GM19463 (cell line): Measurements from ENCODE around the gene C7.
A peak's percentile ranks its signal among the peaks of the same experiment; 100 is the strongest.
"Not testable (repeated sequence)": the region's sequence is repeated elsewhere in the genome, so short reads cannot be mapped to it uniquely, and the experiment has no call there.

Experiments
- ATAC-seq: cut with Tn5 transposase; IDR thresholded peaks from one replicate; pipeline ENCODE4 v1.9.1; 2021; ENCODE audit warnings: mild to moderate bottlenecking, moderate library complexity; ENCODE audit not compliant: unreplicated experiment

C7 gene

GRCh38 chr5:40909264-40909663, at the start of gene C7:
Gene C7 (plus strand): TSS chr5:40909497. CDS start chr5:40909611, 114 bp downstream.
- no peak for ATAC-seq

GRCh38 chr5:40860711-40861110, 48.6 kb upstream of the C7 start:
- no peak for ATAC-seq

DNA sequence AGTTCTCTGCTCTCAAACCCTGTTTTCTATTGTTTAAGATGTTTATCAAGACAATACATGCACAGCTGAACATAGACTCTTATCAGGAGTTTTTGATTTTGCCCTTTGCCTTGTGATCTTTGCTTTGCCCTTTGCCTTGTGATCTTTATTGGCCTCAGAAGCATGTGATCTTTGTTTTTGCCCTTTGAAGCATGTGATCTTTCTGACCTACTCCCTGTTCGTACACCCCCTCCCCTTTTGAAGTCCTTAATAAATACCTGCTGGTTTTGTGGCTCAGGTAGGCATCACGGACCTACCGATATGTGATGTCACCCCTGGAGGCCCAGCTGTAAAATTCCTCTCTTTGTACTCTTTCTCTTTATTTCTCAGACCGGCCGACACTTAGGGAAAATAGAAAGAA, 44.3 kb upstream of the C7 start:
- not testable (repeated sequence) for ATAC-seq

DNA sequence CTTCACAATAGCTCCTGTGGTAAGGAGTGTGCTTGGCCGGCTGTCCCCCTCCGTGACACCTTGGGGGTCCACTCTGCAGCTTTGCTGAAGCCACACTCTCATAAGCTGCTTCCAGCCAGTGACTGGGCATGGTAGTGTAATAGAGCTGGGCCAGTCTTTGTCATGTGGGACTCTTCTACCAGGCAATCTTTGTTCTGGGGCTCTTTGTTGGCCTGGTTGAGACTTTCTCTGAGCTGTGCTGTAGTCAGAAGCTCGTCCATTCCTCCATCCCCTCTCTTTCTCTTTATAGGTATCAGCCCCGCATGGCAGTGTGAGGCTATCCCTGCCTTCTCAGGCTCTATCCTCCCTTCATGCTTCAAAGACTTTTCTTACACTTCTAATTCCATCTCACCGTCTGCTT, 42.5 kb upstream of the C7 start:
- no peak for ATAC-seq

GRCh38 chr5:40869384-40869783, 39.9 kb upstream of the C7 start:
- ATAC-seq: no peak

GRCh38 chr5:40871177-40871576, 38.1 kb upstream of the C7 start:
- ATAC-seq: no peak

GRCh38 chr5:40872253-40872652, 37.0 kb upstream of the C7 start:
- ATAC-seq: not testable (repeated sequence)

DNA sequence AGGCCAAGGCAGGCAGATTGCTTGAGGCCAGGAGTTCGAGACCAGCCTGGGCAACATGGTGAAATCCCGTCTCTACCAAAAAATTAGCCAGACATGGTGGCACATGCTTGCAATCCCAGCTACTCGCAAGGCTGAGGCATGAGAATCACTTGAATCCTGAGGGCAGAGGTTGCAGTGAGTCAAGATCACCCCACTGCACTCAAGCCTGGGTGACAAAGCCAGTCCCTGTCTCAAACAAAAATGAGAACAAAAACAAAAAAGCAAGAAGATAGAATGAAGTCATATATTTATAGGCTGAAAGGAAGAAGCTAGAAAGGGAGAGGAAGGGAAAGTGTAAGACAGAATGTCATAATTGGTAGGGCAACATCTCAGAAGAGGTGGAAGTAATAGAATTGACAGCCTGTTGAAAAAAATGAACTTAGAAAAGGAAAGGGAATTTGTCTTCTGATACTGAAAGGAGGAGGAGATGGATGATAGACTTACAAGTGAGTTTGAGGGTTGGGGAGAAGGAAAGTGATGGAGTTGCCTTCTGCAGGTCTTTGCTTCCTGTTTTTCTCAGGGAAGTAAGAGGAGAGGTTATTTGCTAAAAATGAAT, 35.9 kb upstream of the C7 start:
- no peak for ATAC-seq

DNA sequence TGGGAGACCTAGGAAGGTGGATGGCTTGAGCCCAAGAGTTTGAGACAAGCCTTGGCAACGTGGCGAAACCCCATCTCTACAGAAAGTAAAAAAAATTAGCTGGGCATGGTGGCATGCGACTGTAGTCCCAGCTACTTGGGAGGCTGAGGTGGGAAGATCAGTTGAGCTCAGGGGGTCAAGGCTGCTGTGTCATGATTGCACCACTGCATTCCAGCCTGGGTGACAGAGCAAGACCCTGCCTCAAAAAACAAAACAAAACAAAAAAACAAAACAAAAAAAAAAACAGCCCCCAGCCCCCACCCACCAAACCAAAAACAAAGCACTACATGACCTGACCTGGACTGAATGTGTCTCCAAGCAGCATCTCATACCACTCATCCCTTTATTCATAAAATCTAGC, 33.3 kb upstream of the C7 start:
- no peak for ATAC-seq

GRCh38 chr5:40877371-40877988, 31.8 kb upstream of the C7 start:
- ATAC-seq: no peak

GRCh38 chr5:40879163-40879942, 29.9 kb upstream of the C7 start:
- ATAC-seq: no peak

GRCh38 chr5:40882291-40882690, 27.0 kb upstream of the C7 start:
- no peak for ATAC-seq

DNA sequence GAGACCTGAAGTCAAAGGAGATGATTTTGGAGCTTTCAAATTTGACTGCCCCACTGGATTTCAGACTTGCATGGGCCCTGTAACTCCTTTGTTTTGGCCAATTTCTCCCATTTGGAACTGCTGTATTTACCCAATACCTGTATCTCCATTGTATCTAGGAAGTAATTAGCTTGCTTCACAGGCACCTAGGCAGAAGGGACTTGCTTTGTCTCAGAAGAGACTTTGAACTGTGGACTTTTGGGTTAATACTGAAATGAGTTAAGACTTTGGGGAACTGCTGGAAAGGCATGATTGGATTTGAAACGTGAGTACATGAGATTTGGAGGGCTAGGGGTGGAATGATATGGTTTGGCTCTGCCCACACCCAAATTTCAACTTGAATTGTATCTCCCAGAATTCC, 26.2 kb upstream of the C7 start:
- ATAC-seq: not testable (repeated sequence)

GRCh38 chr5:40895440-40896425, 13.6 kb upstream of the C7 start:
- ATAC-seq: not testable (repeated sequence)

DNA sequence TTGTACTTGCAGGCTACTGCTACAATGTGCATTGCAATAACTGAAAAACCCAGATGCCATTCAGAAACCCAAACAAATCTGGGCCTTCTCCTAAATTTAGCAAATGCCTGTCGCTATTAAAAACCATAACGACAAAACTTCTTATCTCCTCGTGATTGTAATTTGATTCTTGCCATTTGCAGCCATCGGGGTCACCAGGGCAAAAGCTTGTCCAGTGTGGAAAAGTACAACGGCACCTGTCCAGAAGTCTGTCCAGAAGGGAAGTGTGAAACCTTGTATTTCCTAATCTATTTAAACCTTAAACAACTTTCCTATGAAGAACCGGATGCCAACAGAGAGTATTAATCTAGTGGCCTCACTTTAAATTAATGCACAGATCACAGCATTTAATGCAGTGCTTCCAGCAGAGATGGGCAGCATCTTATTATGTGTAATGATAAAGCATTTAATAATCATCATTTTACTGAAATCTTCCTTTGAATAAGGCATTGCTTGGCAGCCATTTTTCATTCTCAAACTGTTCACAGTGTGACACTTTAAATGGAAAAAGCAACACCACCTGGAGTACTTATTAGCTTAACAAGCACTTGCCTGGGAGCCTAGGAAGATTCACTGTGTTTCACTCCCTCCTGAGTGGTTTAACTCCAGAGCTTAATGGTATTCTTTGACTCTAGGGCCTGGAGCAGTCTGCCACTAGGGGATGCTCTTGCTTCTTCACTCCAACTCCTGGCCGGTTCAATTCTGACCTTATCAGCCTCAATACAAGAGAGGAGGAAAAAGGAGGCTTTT, 4.9 kb upstream of the C7 start:
- ATAC-seq: peak; percentile 93

DNA sequence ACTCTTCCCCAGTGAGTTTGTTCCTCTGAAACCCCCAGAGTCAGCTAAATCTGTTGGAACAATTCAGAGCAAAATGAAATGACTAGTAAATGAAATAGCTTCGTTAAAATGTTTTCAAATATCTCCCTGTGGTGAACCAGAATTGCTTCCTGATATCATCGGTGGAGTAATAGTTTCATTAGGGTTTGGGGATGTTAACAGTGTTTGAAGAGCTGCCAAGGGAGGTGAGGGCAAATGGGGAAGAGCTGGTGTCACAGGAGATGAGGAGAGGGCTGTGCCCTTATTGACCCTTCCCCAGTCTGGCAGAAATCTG, 4.3 kb upstream of the C7 start:
- ATAC-seq: no peak

DNA sequence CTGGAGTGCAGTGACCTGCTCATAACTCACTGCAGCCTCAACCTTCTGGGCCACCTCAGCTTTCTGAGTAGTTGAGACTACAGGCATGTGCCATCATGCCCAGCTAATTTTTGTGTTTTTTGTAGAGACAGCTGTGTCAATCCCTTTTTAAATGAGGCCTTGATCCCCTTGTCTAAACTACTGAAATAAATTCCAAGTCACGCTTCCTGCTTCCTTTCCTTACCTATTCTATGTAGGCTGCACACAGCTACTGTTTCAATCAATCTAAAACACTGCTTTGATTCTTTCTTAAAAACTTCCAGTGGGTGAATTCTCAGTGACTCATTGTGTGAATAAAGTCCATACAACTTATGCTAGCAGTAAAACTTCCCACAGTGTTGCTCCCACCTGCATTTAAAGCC, 2.9 kb upstream of the C7 start:
- ATAC-seq: no peak

DNA sequence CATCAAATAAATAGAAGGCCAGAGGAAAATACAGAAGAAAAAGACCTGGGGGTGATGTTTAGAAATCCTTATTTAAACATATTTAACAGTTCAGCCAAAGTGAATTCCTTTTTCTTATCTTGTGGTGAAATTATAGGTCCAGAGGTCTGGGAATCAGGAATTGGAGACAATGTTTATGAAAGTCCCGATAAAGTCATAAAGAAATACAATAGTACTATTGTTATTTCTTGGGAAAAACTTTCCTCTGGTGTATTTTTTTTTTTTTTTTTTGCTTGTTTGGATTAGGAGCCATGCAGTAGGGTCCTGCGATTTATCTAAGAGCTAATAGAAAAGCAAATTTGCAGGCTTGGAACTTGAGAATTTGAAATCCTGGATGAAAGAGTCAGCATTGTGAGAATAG, 426 bp downstream of the C7 start:
- ATAC-seq: no peak

DNA sequence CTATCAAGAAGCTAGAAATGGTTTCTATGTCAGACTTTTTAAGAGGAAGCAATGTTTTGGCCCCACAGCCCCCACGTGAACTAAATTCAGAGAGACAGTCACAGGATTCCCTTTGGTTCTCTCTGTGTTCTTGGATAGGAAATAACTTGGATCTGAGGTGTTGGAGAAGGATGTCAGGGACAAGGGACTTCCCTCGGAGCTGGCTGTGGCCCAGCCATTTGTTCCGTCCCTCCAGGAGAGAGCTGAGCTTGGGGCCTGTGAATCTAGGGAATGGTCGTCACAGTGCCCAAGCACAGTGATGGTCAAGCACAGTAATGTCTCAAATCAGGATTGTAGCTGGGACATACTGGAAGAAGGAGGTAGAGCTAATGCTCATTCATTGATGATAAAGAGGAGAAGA, 2.0 kb downstream of the C7 start:
- no peak for ATAC-seq

GRCh38 chr5:40914835-40915234, 5.5 kb downstream of the C7 start:
- ATAC-seq: no peak
